Measurements from ENCODE around the gene BICD2. TPM values are rescaled to one million over a fixed set of nuclear protein-coding genes. Genes with fewer than 3 reads are reported as not detected.
"Not testable (repeated sequence)": the region's sequence is repeated elsewhere in the genome, so short reads cannot be mapped to it uniquely, and the experiment has no call there.

BICD2 gene
- total RNA-seq, 1 experiment from 2014 or later = 67.4 TPM

DNA sequence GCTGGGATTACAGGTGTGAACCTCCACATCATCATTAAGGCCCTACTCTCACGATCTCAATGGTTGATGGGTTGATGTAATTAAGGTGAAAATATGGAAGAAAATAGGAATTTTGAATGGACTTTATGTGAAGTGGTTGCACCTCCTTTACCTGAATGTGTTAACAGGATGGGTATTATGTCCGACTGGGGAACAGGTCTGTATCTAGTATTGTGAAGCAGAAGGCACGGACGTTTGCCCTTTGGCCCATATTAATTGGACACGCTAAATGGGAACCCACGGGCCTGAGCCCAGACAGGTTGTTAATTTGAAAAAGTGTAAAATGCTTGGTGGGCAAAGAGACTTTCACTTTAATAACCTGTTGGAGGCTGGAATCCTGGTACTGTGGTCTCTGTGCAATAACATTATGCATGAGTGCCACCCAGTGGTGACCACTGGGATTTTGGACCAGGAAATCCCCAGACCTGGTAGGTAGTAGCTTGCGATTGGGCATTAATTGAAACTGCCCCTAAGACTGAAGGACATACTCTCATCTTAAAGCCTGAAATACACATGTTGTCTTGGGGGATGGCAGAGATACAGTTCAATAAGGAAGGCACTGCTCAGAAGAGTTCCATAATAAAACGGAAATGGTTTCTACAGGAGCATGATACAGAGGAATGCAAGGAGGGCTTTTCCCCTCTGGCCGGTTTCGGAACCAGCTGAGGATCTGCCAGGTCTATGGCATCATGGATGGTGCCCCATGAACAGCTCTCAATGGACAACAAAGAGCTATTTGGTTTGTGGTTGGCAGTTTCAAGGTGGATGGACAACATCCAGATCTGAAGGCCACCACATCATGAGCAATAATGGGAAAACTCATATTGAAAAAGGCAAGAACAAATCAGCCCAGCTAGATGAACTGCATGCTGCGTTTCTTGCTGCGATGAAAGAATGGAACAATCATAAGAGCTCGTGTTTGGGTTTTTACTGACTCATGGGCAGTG lies 26.2 kb upstream of the BICD2 start:
- Histone ChIP-seq H3K27ac (no peak overlapping the region), H3K36me3 (no peaks in the 10 kb centered on the region), H3K27me3 (replicated peaks) (no peaks in the 10 kb centered on the region), H3K4me3 (no peak overlapping the region), H3K4me1 (replicated peaks) (no peaks in the 10 kb centered on the region), H3K9me3 (replicated peaks) (no peaks in the 10 kb centered on the region)
- DNase-seq (ENCODE audit: low read depth in 1 of 2, low spot score in 2 of 2) = peak; percentile 50 to 62

DNA sequence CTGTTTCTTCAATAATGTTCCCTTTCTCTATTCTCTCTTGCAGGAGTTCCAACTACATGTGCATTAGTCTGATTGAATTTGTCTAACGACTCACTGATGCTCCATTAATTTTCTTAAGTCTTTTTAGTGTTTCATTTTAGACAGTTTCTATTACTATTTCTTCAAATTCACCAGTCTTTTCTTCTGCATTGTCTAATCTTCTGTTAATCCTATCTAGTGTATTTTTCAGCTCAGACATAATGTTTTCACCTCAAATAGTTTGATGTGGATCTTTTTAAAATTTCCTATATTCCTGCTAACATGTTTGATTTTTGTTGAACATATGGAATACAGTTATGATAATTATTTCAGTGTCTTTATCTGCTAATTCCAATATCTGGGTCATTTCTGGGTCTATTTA lies 21.7 kb upstream of the BICD2 start:
- no peaks in the 10 kb centered on the region for H3K9me3 ChIP-seq (replicated peaks)
- H3K4me3 ChIP-seq = no peak overlapping the region

DNA sequence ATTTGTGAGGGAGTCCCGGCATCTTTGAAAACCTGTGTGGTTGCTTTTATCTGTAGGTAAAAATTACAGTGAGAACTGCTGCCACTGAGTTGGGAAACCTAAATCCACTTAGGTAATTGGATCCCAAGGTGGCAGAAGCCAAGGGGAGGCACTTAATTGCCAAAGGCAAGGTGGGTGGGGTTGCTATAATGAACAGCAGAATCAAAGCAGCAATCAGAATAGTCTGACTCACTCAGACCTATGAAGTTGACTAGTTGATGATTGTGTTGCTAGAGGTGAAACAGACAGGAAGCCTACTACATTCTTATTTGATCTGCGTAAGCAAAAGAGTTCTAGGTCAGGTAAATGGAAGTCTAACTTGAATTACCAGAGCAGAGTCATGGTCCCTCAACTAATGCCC lies 17.3 kb upstream of the BICD2 start:
- no peak for DNase-seq (ENCODE audit: low read depth in 1 of 2, low spot score in 2 of 2)

More for the DNA sequence above, 21.7 kb upstream of the BICD2 start:
- H3K27me3 ChIP-seq (replicated peaks) = no peaks in the 10 kb centered on the region
- H3K36me3 ChIP-seq = no peaks in the 10 kb centered on the region
- no peaks in the 10 kb centered on the region for H3K4me1 ChIP-seq (replicated peaks)
- DNase-seq (ENCODE audit: low read depth in 1 of 2, low spot score in 2 of 2) = no peak
- H3K27ac ChIP-seq = no peak overlapping the region

DNA sequence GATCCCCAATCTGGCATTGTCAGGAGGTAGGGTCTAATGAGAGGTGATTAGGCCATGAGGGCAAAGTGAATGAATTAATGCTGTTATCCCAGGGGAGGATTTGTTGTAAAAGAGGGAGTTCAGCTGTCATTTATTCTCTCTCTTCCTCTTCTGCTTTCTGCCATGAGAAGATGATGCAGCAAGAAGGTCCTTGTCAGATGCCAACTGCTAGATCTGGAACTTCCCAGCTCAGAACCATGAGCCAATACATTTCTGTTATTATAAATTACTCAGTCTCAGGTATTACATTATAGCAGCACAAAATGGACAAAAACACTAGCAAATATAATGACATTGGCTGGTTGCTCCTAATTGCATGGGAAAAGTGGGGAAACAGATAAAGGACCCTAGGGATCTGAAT lies 15.6 kb upstream of the BICD2 start:
- no peak for DNase-seq (ENCODE audit: low read depth in 1 of 2, low spot score in 2 of 2)
- Histone ChIP-seq H3K4me3 (no peak overlapping the region), H3K36me3 (no peaks in the 10 kb centered on the region), H3K9me3 (replicated peaks) (0 out of 2 replicates have a peak, but pooled peaks cover 3% of the 10 kb centered on the region), H3K27me3 (replicated peaks) (no peaks in the 10 kb centered on the region), H3K27ac (no peak overlapping the region), H3K4me1 (replicated peaks) (no peaks in the 10 kb centered on the region)

More for the DNA sequence above, 17.3 kb upstream of the BICD2 start:
- Histone ChIP-seq H3K4me3 (no peak overlapping the region), H3K27me3 (replicated peaks) (no peaks in the 10 kb centered on the region), H3K36me3 (no peaks in the 10 kb centered on the region), H3K4me1 (replicated peaks) (no peaks in the 10 kb centered on the region), H3K27ac (no peak overlapping the region), H3K9me3 (replicated peaks) (0 out of 2 replicates have a peak, but pooled peaks cover 3% of the 10 kb centered on the region)

DNA sequence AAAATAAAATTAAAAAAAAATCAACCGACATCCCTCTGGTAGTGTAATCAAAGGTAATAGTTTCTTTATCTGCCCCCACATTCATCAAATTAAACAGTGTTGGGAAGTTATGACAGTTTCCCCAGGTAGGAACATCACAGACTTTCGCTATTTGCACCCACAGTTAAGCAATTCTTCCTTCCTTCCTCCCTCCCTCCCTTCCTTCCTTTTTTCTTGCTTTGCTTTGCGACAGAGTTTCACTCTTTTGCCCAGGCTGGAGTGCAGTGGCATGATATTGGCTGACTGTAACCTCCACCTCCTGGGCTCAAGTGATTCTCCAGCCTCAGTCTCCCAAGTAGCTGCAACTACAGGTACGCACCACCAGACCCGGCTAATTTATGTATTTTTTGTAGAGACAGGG lies 10.8 kb upstream of the BICD2 start:
- Histone ChIP-seq H3K4me3 (no peak overlapping the region), H3K27ac (no peak overlapping the region), H3K4me1 (replicated peaks) (peaks cover 16% of the 10 kb centered on the region), H3K9me3 (replicated peaks) (0 out of 2 replicates have a peak, but pooled peaks cover 3% of the 10 kb centered on the region), H3K36me3 (no peaks in the 10 kb centered on the region), H3K27me3 (replicated peaks) (no peaks in the 10 kb centered on the region)
- DNase-seq (ENCODE audit: low read depth in 1 of 2, low spot score in 2 of 2) = no peak

DNA sequence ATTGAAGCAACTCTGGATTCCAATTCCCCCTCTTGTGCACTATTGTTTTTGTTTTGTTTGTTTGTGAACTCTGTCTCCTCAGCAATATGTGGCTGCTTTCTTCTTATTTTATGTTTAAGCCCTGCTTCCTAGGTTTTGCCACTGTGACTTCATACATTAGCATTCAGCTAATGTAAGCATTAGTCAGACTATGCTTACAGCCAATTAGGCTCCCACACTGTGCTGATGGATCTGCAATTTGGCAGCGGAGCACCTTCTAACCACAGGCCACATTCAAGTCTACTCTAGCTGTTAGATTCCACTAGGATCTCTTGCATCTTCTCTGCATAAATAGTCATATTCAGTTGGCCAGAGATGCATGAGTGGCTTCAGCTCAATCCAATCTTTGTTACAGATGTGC lies 9.6 kb upstream of the BICD2 start:
- DNase-seq (ENCODE audit: low read depth in 1 of 2, low spot score in 2 of 2) = peak; percentile 47 to 57
- H3K9me3 ChIP-seq (replicated peaks) = 0 out of 2 replicates have a peak, but pooled peaks cover 3% of the 10 kb centered on the region
- no peaks in the 10 kb centered on the region for H3K36me3 ChIP-seq
- H3K27ac ChIP-seq = peak overlapping the region; percentile 13; the same call in 1 of the 2 replicates
- H3K27me3 ChIP-seq (replicated peaks) = no peaks in the 10 kb centered on the region
- no peak overlapping the region for H3K4me3 ChIP-seq
- peaks cover 18% of the 10 kb centered on the region for H3K4me1 ChIP-seq (replicated peaks)

DNA sequence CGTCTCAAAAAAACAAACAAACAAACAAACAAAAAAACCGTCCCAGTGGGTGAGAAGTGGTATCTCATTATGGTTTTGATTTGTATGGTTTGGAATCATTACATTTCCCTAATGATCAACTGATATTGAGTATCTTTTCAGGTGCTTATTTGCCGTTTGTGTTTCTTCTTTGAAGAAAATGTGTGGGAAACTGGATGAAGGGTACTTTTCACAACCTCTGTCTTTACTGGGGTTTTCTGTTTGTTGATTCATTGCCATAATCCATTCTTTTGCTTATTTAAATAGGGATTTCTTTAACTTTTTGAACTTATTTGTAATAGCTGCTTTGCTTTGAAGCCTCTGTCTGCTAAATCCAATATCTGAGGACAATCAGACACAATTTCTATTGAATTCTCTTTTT lies 9.2 kb upstream of the BICD2 start:
- peaks cover 18% of the 10 kb centered on the region for H3K4me1 ChIP-seq (replicated peaks)
- no peak overlapping the region for H3K4me3 ChIP-seq
- H3K9me3 ChIP-seq (replicated peaks) = no peaks in the 10 kb centered on the region
- DNase-seq (ENCODE audit: low read depth in 1 of 2, low spot score in 2 of 2) = no peak
- peak overlapping the region; percentile 13; the same call in 1 of the 2 replicates for H3K27ac ChIP-seq
- no peaks in the 10 kb centered on the region for H3K27me3 ChIP-seq (replicated peaks)
- H3K36me3 ChIP-seq = no peaks in the 10 kb centered on the region

DNA sequence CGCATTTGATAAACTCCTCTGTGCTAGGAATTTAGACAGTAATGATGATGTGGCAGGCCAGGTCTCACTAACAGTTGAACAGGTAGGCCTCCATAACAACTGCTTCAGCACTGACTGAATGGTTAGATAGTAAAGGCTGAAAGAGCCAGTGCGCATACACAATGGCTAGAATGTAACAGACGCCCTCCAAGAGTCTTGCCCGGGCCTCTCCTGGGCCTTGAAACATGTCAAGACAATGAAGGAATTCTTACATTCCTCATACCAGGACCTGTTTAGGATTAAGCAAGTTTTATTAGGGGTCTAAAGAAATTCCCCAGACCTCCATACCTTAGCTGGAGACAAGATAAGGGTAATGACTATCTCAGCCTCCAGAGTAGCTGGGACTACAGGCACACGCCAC lies 6.7 kb upstream of the BICD2 start:
- H3K4me3 ChIP-seq = no peak overlapping the region
- DNase-seq (ENCODE audit: low read depth in 1 of 2, low spot score in 2 of 2) = no peak
- H3K4me1 ChIP-seq (replicated peaks) = peaks cover 18% of the 10 kb centered on the region
- H3K9me3 ChIP-seq (replicated peaks) = no peaks in the 10 kb centered on the region
- H3K27me3 ChIP-seq (replicated peaks) = no peaks in the 10 kb centered on the region
- H3K27ac ChIP-seq = no peak overlapping the region
- H3K36me3 ChIP-seq = no peaks in the 10 kb centered on the region

DNA sequence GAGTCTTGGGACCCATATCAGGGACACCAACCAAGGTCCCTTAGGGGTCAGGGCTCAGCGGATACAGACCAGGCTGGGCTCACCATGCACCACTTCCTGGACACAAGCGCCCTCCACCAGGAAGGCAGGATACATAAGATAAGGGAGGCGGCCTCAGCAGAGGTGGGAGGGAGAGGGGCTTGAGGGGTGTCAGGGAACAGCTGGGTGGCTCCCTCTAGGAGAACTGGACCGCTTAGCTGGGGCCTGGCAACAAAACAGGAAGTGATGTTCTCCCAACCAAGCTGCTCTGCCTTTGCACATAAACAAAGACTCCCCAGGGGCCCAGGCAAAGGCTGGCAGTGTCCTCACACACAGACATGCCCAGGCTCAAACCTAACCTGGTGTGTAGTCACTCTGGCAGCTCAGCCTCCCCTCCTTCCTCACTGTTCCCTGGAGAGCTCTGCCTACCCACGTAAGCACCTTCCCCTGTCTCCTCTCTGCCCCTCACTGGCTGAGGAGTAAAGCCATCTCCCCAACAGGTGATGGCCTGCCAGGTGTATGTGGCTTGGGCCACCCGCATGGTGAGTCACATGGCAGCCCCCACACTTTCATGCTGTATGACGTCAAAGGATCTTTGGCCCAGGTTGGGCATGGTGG lies 5.8 kb upstream of the BICD2 start:
- peaks cover 26% of the 10 kb centered on the region for H3K4me1 ChIP-seq (replicated peaks)
- H3K4me3 ChIP-seq = no peak overlapping the region
- H3K27ac ChIP-seq = no peak overlapping the region
- no peaks in the 10 kb centered on the region for H3K9me3 ChIP-seq (replicated peaks)
- H3K36me3 ChIP-seq = no peaks in the 10 kb centered on the region
- no peak for DNase-seq (ENCODE audit: low read depth in 1 of 2, low spot score in 2 of 2)
- H3K27me3 ChIP-seq (replicated peaks) = no peaks in the 10 kb centered on the region

DNA sequence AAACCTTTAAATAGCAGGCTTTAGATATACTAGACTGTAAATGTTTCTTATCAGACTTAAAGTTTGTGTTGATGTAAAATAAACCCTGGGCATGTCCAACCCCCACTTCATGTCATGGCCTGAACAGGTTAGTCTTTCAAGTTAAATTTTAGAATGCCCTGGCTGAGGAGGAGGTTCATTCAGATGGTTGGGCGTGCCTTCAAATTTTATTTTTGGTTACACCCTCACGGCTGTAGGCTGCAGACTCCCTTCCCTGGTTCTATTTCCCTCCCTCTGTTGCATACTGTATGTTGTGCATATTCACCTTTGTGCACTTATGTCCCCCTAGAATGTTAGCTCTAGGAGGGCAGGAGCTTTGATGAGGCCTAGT lies 5.3 kb upstream of the BICD2 start:
- Histone ChIP-seq H3K4me3 (no peak overlapping the region), H3K36me3 (no peaks in the 10 kb centered on the region; the same call in 1 of the 2 replicates), H3K9me3 (replicated peaks) (no peaks in the 10 kb centered on the region), H3K27ac (no peak overlapping the region), H3K27me3 (replicated peaks) (no peaks in the 10 kb centered on the region), H3K4me1 (replicated peaks) (peaks cover 27% of the 10 kb centered on the region)
- DNase-seq (ENCODE audit: low read depth in 1 of 2, low spot score in 2 of 2) = no peak

DNA sequence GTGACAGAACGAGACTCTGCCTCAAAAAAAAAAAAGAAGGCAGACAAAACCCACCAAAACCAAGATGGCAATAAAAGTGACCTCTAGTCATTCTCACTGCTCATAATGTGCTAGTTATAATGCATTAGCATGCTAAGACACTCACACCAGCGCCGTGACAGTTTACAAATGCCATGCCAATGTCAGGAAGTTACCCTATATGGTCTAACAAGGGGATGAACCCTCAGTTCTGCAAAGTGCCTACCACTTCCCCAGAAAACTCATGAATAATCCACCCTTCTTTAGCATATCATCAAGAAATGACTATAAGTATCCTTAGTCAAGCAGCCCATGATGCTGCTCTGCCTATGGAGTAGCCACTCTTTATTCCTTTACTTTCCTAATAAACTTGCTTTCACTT lies 4.7 kb upstream of the BICD2 start:
- Histone ChIP-seq H3K4me3 (no peak overlapping the region), H3K4me1 (replicated peaks) (peaks cover 20% of the 10 kb centered on the region), H3K27me3 (replicated peaks) (no peaks in the 10 kb centered on the region), H3K27ac (no peak overlapping the region), H3K36me3 (peaks cover 3% of the 10 kb centered on the region), H3K9me3 (replicated peaks) (no peaks in the 10 kb centered on the region)
- no peak for DNase-seq (ENCODE audit: low read depth in 1 of 2, low spot score in 2 of 2)

DNA sequence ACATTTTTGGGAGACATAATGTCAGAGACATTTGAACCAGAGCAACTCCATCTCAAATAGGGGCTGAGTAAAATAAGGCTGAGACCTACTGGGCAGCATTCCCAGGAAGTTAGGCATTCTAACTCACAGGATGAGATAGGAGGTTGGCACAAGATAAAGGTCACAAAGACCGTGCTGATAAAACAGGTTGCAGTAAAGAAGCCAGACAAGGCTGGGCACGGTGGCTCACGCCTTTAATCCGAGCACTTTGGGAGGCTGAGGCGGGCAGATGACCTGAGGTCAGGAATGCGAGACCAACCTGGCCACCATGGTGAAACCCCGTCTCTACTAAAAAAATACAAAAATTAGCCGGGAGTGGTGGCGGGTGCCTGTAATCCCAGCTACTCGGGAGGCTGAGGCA lies 4.2 kb upstream of the BICD2 start:
- not testable (repeated sequence) for DNase-seq (ENCODE audit: low read depth in 1 of 2, low spot score in 2 of 2); H3K9me3 ChIP-seq (replicated peaks); H3K4me3 ChIP-seq; H3K27me3 ChIP-seq (replicated peaks); H3K36me3 ChIP-seq; H3K27ac ChIP-seq
- H3K4me1 ChIP-seq (replicated peaks) = peaks cover 16% of the 10 kb centered on the region

DNA sequence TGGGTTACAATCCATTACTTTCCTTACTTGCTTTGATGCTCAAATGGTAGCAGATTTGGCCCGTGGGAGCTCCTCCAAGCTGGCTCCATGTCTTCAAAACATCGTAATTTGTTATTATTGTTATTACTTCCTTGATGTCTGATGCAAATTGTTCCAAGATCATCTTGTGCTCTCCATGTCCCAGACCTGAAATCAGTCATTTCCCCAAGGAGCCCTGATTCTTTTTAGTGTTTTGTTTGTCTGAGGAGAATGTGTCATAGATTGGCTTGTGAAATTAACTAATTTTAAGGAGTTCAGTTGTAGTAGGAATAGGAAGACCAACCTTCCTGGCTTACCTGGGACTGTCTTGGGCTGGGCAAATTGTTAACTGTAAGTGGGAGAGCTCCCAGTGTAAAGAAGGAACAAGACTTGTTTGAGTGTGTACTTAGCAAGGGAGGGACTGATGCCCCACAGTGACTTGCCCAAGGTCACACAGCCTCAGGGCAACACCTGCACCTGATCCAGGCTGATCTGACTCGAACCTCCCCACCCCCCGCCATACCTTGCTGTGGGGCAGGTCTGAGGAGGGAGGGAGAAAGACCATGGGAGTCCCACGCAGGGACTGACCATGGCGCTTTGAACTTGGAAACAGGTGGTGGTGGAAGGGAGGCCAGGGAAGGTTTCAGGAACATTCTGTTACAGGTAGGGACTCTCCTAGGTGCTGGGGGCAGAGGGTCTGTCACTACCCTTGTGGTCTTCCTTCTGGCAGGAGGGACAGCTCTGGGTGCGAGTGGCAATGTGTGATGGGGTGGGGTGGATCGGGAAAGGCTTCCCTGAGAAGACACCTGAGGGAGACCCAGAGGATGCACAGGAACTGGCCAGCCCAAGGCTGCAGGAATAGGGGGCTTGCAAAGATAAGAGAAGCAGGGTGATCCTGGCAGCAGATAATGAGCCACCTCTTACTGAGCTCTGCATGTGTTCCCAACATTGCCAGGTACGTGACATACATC lies 2.7 kb upstream of the BICD2 start:
- H3K4me3 ChIP-seq = no peak overlapping the region
- peaks cover 4% of the 10 kb centered on the region for H3K36me3 ChIP-seq
- no peak overlapping the region for H3K27ac ChIP-seq
- peaks cover 20% of the 10 kb centered on the region for H3K4me1 ChIP-seq (replicated peaks)
- H3K27me3 ChIP-seq (replicated peaks) = no peaks in the 10 kb centered on the region
- no peak for DNase-seq (ENCODE audit: low read depth in 1 of 2, low spot score in 2 of 2)
- no peaks in the 10 kb centered on the region for H3K9me3 ChIP-seq (replicated peaks)
